ENCODE data around the gene TRMT1. TPM values are rescaled to one million over a fixed set of nuclear protein-coding genes. Genes with fewer than 3 reads are reported as not detected.

The TRMT1 gene
- total RNA-seq, 1 experiment from 2014 or later, result 106 TPM

GRCh38 chr19:13134626-13135025 is 18.1 kb upstream of the TRMT1 start:
- no peak for DNase-seq (ENCODE audit: low spot score)
- ChIA-PET CTCF (interaction anchor here (1.4 kb wide), 1 partner anchor 15 kb away, joined by 3 read pairs; no protein-coding TSS in a partner anchor), POLR2A (no interaction called here)

GRCh38 chr19:13133241-13133870 is 16.8 kb upstream of the TRMT1 start:
- ChIA-PET POLR2A (interaction anchor here (1.6 to 2.0 kb wide), 2 partner anchors 15 to 16 kb away, joined by 3 to 5 read pairs; partner anchors contain the start of genes IER2, NACC1 and STX10), CTCF (interaction anchor here (1.0 to 2.1 kb wide), 4 partner anchors 14 to 62 kb away, joined by 3 to 7 read pairs (median 4); no protein-coding TSS in a partner anchor)
- peaks cover 31% of the 10 kb centered on the region for H3K36me3 Mint-ChIP-seq
- ATAC-seq (0 out of 2 replicates have a peak, but pooled peaks have one; percentile 41), DNase-seq (ENCODE audit: low spot score) (no peak)
- no peaks in the 10 kb centered on the region for H3K4me1 Mint-ChIP-seq
- H3K27ac Mint-ChIP-seq, result peak overlapping the region; percentile 63; the same call in 1 of the 2 replicates
- no peaks in the 10 kb centered on the region for H3K27me3 Mint-ChIP-seq (ENCODE audit: low read depth)
- no peaks in the 10 kb centered on the region for H3K9me3 Mint-ChIP-seq
- no peak overlapping the region for H3K4me3 Mint-ChIP-seq
- no peak for TF ChIP-seq ETV6 (CRISPR knock-in tag; IDR thresholded peaks at IDR 0.05)
- TF ChIP-seq GTF2I (CRISPR knock-in tag; conservative IDR thresholded peaks at IDR 0.05), result no peak
- TF ChIP-seq FOXJ3 (CRISPR knock-in tag; IDR thresholded peaks at IDR 0.05; ENCODE audit: borderline replicate concordance), result no peak
- no peak for TF ChIP-seq MLX (CRISPR knock-in tag; IDR thresholded peaks at IDR 0.05)
- no peak for TF ChIP-seq CTCF (IDR thresholded peaks at IDR 0.05)
- TF ChIP-seq TEAD1 (CRISPR knock-in tag; IDR thresholded peaks at IDR 0.05), result no peak
- TF ChIP-seq PRDM15 (CRISPR knock-in tag; IDR thresholded peaks at IDR 0.05), result no peak
- no peak for TF ChIP-seq ZNF512 (CRISPR knock-in tag; IDR thresholded peaks at IDR 0.05; ENCODE audit: borderline replicate concordance)
- TF ChIP-seq FOXP4 (CRISPR knock-in tag; IDR thresholded peaks at IDR 0.05), result no peak
- no peak for TF ChIP-seq ESRRA (CRISPR knock-in tag; IDR thresholded peaks at IDR 0.05; ENCODE audit: borderline replicate concordance)
- TF ChIP-seq GABPB1 (CRISPR knock-in tag; IDR thresholded peaks at IDR 0.05), result no peak
- no peak for TF ChIP-seq NFYB (CRISPR knock-in tag; conservative IDR thresholded peaks at IDR 0.05; ENCODE audit: low read depth)
- no peak for TF ChIP-seq ZNF138 (CRISPR knock-in tag; conservative IDR thresholded peaks at IDR 0.05)
- no peak for TF ChIP-seq AR (CRISPR knock-in tag; IDR thresholded peaks at IDR 0.05)
- TF ChIP-seq FOXK1 (CRISPR knock-in tag; IDR thresholded peaks at IDR 0.05), result no peak
- no peak for TF ChIP-seq USF2 (CRISPR knock-in tag; IDR thresholded peaks at IDR 0.05)

More at GRCh38 chr19:13134626-13135025, 18.1 kb upstream of the TRMT1 start:
- Mint-ChIP-seq H3K27me3 (ENCODE audit: low read depth) (no peaks in the 10 kb centered on the region), H3K4me1 (peaks cover 5% of the 10 kb centered on the region), H3K4me3 (no peak overlapping the region), H3K27ac (no peak overlapping the region; the same call in 1 of the 2 replicates), H3K36me3 (peaks cover 34% of the 10 kb centered on the region), H3K9me3 (no peaks in the 10 kb centered on the region)
- TF ChIP-seq USF2 (CRISPR knock-in tag; IDR thresholded peaks at IDR 0.05) (no peak), ZNF396 (CRISPR knock-in tag; IDR thresholded peaks at IDR 0.05; ENCODE audit: borderline replicate concordance) (no peak)
- no peak for ATAC-seq

Data from WTC11 (cell line).